Fibroblast of villous mesenchyme (primary cell): ENCODE data around the gene CUEDC1. TPM values are rescaled to one million over a fixed set of nuclear protein-coding genes. Genes with fewer than 3 reads are reported as not detected.

Experiments
- DNase-seq: peaks from one replicate; pipeline ENCODE4 v3.0.0-alpha.2; 2010; ENCODE audit warnings: low read depth
- H3K4me3 ChIP-seq: 2 replicates; pipeline ENCODE4 v1.5.1; 2011; ENCODE audit warnings: low read depth, mild to moderate bottlenecking, low read length
- CTCF ChIP-seq: IDR thresholded peaks from 2 replicates; pipeline ENCODE4 v1.5.1; 2012; ENCODE audit warnings: low read depth, mild to moderate bottlenecking, low read length; ENCODE audit not compliant: insufficient read depth
- total RNA-seq: library from RNA; depleted of rRNA; stranded (reverse); fragments of >200 nt; gene quantifications from 2 replicates; pipeline ENCODE4 v1.2.3, GENCODE V29; 2012

The CUEDC1 gene
- total RNA-seq, 1 donor = 21.6 TPM

- H3K4me3 ChIP-seq = no peak overlapping the region
- no peak for TF ChIP-seq CTCF
- no peak for DNase-seq
Observed at GRCh38 chr17:57957120-57957850, 2.1 kb upstream of the CUEDC1 start.

GRCh38 chr17:57956291-57957119, 1.3 kb upstream of the CUEDC1 start:
- no peak overlapping the region for H3K4me3 ChIP-seq
- no peak for DNase-seq
- no peak for TF ChIP-seq CTCF

DNA sequence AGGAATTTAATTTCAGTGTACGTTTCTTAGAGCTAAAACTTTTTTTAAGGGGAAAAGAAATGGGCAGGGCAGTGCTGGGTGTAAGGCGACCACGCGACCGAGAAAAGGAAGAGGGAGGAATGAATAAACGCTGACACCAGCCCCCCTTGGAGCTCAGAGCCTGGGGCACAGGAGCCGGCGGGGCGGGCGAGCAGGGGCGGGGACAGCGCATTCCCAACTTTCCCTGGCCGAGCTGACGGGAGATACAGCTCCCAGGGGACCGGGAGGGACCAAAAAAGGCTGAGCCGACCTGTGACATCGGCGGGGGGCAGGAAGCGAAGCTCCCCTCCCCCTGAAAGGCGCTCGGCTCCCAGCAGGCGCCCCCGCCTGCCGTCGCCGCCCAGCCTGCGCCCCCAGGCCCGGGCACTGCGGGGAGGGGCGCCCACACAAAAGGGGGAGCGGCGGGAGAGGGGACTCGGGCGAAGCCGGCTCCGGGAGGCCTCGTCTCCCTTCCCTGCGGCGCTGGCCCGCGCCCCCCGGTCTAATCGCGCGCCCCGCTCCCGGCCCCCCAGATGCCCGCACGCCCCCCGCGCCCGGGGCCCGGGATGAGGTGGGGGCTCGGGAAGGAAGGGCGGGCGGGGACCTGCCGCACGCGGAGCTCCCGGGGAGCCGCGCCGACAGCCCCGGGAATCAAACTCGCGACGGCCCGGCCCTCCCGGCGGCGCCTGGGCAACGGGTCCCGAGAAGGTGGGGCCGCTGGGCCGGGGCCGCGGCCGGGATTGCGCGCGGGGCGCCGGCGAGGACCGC, 622 bp downstream of the CUEDC1 start:
- peak; percentile 55 for DNase-seq
- no peak for TF ChIP-seq CTCF
- H3K4me3 ChIP-seq = peak overlapping the region; percentile 62

GRCh38 chr17:57953705-57954396, 1.4 kb downstream of the CUEDC1 start:
- no peak for TF ChIP-seq CTCF
- peak overlapping the region; percentile 62 for H3K4me3 ChIP-seq
- DNase-seq = no peak

DNA sequence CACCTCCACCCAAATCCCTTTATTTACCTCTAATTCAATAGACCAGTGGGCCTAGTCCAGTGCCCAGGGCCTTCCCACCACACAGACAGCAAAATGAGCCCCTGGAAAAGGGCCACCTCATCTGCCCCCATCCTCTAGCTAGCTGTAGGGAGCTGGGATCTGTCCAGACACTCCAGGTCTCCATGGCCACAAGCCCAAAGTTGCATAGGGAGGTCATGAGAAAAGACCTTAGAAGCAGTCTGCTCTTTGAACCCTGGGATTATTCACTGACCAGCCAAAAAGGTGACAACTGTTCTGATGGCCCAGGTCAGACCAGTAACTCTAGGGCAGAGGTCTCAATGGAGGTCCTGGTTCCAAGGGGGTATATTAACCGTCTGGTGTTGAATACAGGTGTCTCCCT, 2.0 kb downstream of the CUEDC1 start:
- no peak for DNase-seq
- H3K4me3 ChIP-seq = no peak overlapping the region
- no peak for TF ChIP-seq CTCF

GRCh38 chr17:57949649-57950048, 5.6 kb downstream of the CUEDC1 start:
- H3K4me3 ChIP-seq = no peak overlapping the region
- TF ChIP-seq CTCF = no peak
- DNase-seq = no peak
